Measurements from ENCODE around the gene FARP2.

FARP2 gene

GRCh38 chr2:241349941-241350340 lies 6.1 kb upstream of the FARP2 start:
- TF ChIP-seq PATZ1 (CRISPR knock-in tag; IDR thresholded peaks at IDR 0.05; ENCODE audit: borderline replicate concordance) (no peak), TSHZ2 (CRISPR knock-in tag; IDR thresholded peaks at IDR 0.05) (no peak), TOX (CRISPR knock-in tag; IDR thresholded peaks at IDR 0.05; ENCODE audit: borderline replicate concordance) (no peak), SNAI2 (CRISPR knock-in tag; IDR thresholded peaks at IDR 0.05) (no peak), CSDC2 (CRISPR knock-in tag; IDR thresholded peaks at IDR 0.05) (no peak), RARB (CRISPR knock-in tag; IDR thresholded peaks at IDR 0.05) (no peak), OSR1 (CRISPR knock-in tag; IDR thresholded peaks at IDR 0.05) (no peak), CREB5 (CRISPR knock-in tag; IDR thresholded peaks at IDR 0.05; ENCODE audit: low read depth) (no peak), ZNF8 (CRISPR knock-in tag; IDR thresholded peaks at IDR 0.05) (no peak), BACH2 (CRISPR knock-in tag; IDR thresholded peaks at IDR 0.05; ENCODE audit: borderline replicate concordance) (no peak), ZNF70 (CRISPR knock-in tag; IDR thresholded peaks at IDR 0.05) (no peak), ESRRG (CRISPR knock-in tag; IDR thresholded peaks at IDR 0.05) (no peak)
- no peak for ATAC-seq

GRCh38 chr2:241350530-241350877 lies 5.6 kb upstream of the FARP2 start:
- no peak for ATAC-seq
- no peak for TF ChIP-seq PPARA (CRISPR knock-in tag; IDR thresholded peaks at IDR 0.05; ENCODE audit: borderline replicate concordance)
- no peak for TF ChIP-seq GLIS3 (CRISPR knock-in tag; IDR thresholded peaks at IDR 0.05)
- no peak for TF ChIP-seq ZNF8 (CRISPR knock-in tag; IDR thresholded peaks at IDR 0.05)
- no peak for TF ChIP-seq OSR1 (CRISPR knock-in tag; IDR thresholded peaks at IDR 0.05)

- ATAC-seq: no peak
These were observed 5.0 kb upstream of the FARP2 start for GRCh38 chr2:241350878-241351639.

More at GRCh38 chr2:241350878-241351639, 5.0 kb upstream of the FARP2 start:
- no peak for TF ChIP-seq ZC3H10 (CRISPR knock-in tag; IDR thresholded peaks at IDR 0.05)
- no peak for TF ChIP-seq OSR1 (CRISPR knock-in tag; IDR thresholded peaks at IDR 0.05)
- no peak for TF ChIP-seq CREB5 (CRISPR knock-in tag; IDR thresholded peaks at IDR 0.05; ENCODE audit: low read depth)
- TF ChIP-seq ZFP3 (CRISPR knock-in tag; IDR thresholded peaks at IDR 0.05): no peak
- no peak for TF ChIP-seq ZFP30 (CRISPR knock-in tag; IDR thresholded peaks at IDR 0.05)
- no peak for TF ChIP-seq CSDC2 (CRISPR knock-in tag; IDR thresholded peaks at IDR 0.05)
- TF ChIP-seq GLIS3 (CRISPR knock-in tag; IDR thresholded peaks at IDR 0.05): no peak
- no peak for TF ChIP-seq ZNF565 (CRISPR knock-in tag; conservative IDR thresholded peaks at IDR 0.05; ENCODE audit: low read depth)
- no peak for TF ChIP-seq SNAI2 (CRISPR knock-in tag; IDR thresholded peaks at IDR 0.05)
- no peak for TF ChIP-seq ISL1 (CRISPR knock-in tag; IDR thresholded peaks at IDR 0.05)
- no peak for TF ChIP-seq TSHZ2 (CRISPR knock-in tag; IDR thresholded peaks at IDR 0.05)
- TF ChIP-seq BACH2 (CRISPR knock-in tag; IDR thresholded peaks at IDR 0.05; ENCODE audit: borderline replicate concordance): no peak
- TF ChIP-seq CSRNP3 (CRISPR knock-in tag; IDR thresholded peaks at IDR 0.05): no peak
- no peak for TF ChIP-seq PPARA (CRISPR knock-in tag; IDR thresholded peaks at IDR 0.05; ENCODE audit: borderline replicate concordance)
